Activated CD4-positive, alpha-beta memory T cell treated with anti-CD3 and anti-CD28 coated beads, Interleukin-2, amount 10 ng/mL, durations not matched to agents 7 days and 5 days (primary cell): ENCODE measurements around the gene RAB9B. TPM values are rescaled to one million over a fixed set of nuclear protein-coding genes. Genes with fewer than 3 reads are reported as not detected.

Source experiments
- CTCF ChIA-PET: fragments of 350-600 bp; sonication (Branson Sonifier 250); formaldehyde crosslinking; loops from one replicate; lab custom pipeline; 2021; ENCODE audit warnings: antibody characterized with exemption, inconsistent platforms; lab: Charles Lee
- POLR2A ChIA-PET: fragments of 350-600 bp; sonication (Branson Sonifier 250); formaldehyde crosslinking; loops from one replicate; lab custom pipeline; 2021; ENCODE audit warnings: antibody characterized with exemption; lab: Charles Lee
- DNase-seq: peaks from one replicate; pipeline ENCODE4 v3.0.0-alpha.2; 2020
- H3K27ac Mint-ChIP-seq: one replicate; pipeline ENCODE4 v1.8.0; 2021; ENCODE audit warnings: mild to moderate bottlenecking, mixed read lengths
- H3K27me3 Mint-ChIP-seq: one replicate; pipeline ENCODE4 v1.8.0; 2021; ENCODE audit warnings: mixed read lengths
- H3K36me3 Mint-ChIP-seq: one replicate; pipeline ENCODE4 v1.8.0; 2021; ENCODE audit warnings: low read depth, mixed read lengths
- H3K4me1 Mint-ChIP-seq: one replicate; pipeline ENCODE4 v1.8.0; 2021; ENCODE audit warnings: mixed read lengths
- H3K4me3 Mint-ChIP-seq: one replicate; pipeline ENCODE4 v1.8.0; 2021; ENCODE audit warnings: mild to moderate bottlenecking, mixed read lengths
- H3K9me3 Mint-ChIP-seq: one replicate; pipeline ENCODE4 v1.8.0; 2021; ENCODE audit warnings: mixed read lengths
- total RNA-seq, 2 experiments: library from RNA; stranded (reverse); gene quantifications; one replicate each; pipeline ENCODE4 v1.2.3, GENCODE V29; 2021

The RAB9B gene
- under 1 TPM; 0.35 to 0.45 TPM for total RNA-seq

GRCh38 chrX:103831803-103832544, at the start of gene RAB9B:
Gene RAB9B (minus strand): TSS chrX:103832257. CDS start chrX:103825784, 6,473 bp downstream.
- POLR2A ChIA-PET, result interaction anchor here (1.6 kb wide), 1 partner anchor 87 kb away, joined by 5 read pairs; no protein-coding TSS in a partner anchor

GRCh38 chrX:103879339-103879738, 47.3 kb upstream of the RAB9B start:
- CTCF ChIA-PET, result no interaction called here
- H3K9me3 Mint-ChIP-seq, result no peaks in the 10 kb centered on the region

More at GRCh38 chrX:103831803-103832544, at the start of gene RAB9B:
- DNase-seq, result peak; percentile 60
- Mint-ChIP-seq H3K9me3 (no peaks in the 10 kb centered on the region), H3K27me3 (peaks cover 16% of the 10 kb centered on the region), H3K36me3 (no peaks in the 10 kb centered on the region), H3K4me1 (peaks cover 5% of the 10 kb centered on the region), H3K4me3 (peak within 1 kb of the TSS; percentile 76), H3K27ac (no peak within 1 kb of the TSS)
- CTCF ChIA-PET, result interaction anchor here (1.1 to 5.0 kb wide), 2 partner anchors 13 to 15 kb away, joined by 3 to 15 read pairs; no protein-coding TSS in a partner anchor

GRCh38 chrX:103878466-103879122, 46.5 kb upstream of the RAB9B start:
- H3K4me3 Mint-ChIP-seq, result no peak overlapping the region
- H3K27ac Mint-ChIP-seq, result no peak overlapping the region
- H3K9me3 Mint-ChIP-seq, result no peaks in the 10 kb centered on the region
- POLR2A ChIA-PET, result no interaction called here
- no peaks in the 10 kb centered on the region for H3K27me3 Mint-ChIP-seq
- H3K36me3 Mint-ChIP-seq, result no peaks in the 10 kb centered on the region
- H3K4me1 Mint-ChIP-seq, result no peaks in the 10 kb centered on the region
- DNase-seq, result no peak
- CTCF ChIA-PET, result no interaction called here

More at GRCh38 chrX:103879339-103879738, 47.3 kb upstream of the RAB9B start:
- Mint-ChIP-seq H3K27ac (no peak overlapping the region), H3K4me3 (no peak overlapping the region), H3K36me3 (no peaks in the 10 kb centered on the region), H3K27me3 (no peaks in the 10 kb centered on the region), H3K4me1 (no peaks in the 10 kb centered on the region)
- DNase-seq, result no peak
- POLR2A ChIA-PET, result no interaction called here

GRCh38 chrX:103877571-103877970, 45.5 kb upstream of the RAB9B start:
- Mint-ChIP-seq H3K27me3 (no peaks in the 10 kb centered on the region), H3K9me3 (no peaks in the 10 kb centered on the region), H3K4me1 (no peaks in the 10 kb centered on the region), H3K4me3 (no peak overlapping the region), H3K36me3 (no peaks in the 10 kb centered on the region), H3K27ac (no peak overlapping the region)
- ChIA-PET POLR2A (no interaction called here), CTCF (no interaction called here)
- no peak for DNase-seq

- DNase-seq, result no peak
- no peaks in the 10 kb centered on the region for H3K4me1 Mint-ChIP-seq
- H3K27ac Mint-ChIP-seq, result no peak overlapping the region
- no peak overlapping the region for H3K4me3 Mint-ChIP-seq
- ChIA-PET POLR2A (no interaction called here), CTCF (no interaction called here)
- H3K36me3 Mint-ChIP-seq, result no peaks in the 10 kb centered on the region
- no peaks in the 10 kb centered on the region for H3K27me3 Mint-ChIP-seq
- no peaks in the 10 kb centered on the region for H3K9me3 Mint-ChIP-seq
Measured at GRCh38 chrX:103864886-103865534, 33.0 kb upstream of the RAB9B start.

GRCh38 chrX:103864149-103864548, 32.1 kb upstream of the RAB9B start:
- Mint-ChIP-seq H3K4me1 (no peaks in the 10 kb centered on the region), H3K27me3 (no peaks in the 10 kb centered on the region), H3K27ac (no peak overlapping the region), H3K9me3 (no peaks in the 10 kb centered on the region), H3K36me3 (no peaks in the 10 kb centered on the region), H3K4me3 (no peak overlapping the region)
- DNase-seq, result no peak
- ChIA-PET CTCF (no interaction called here), POLR2A (no interaction called here)

GRCh38 chrX:103861200-103861599, 29.1 kb upstream of the RAB9B start:
- CTCF ChIA-PET, result no interaction called here
- H3K9me3 Mint-ChIP-seq, result no peaks in the 10 kb centered on the region

GRCh38 chrX:103849558-103849957, 17.5 kb upstream of the RAB9B start:
- Mint-ChIP-seq H3K9me3 (no peaks in the 10 kb centered on the region), H3K27me3 (no peaks in the 10 kb centered on the region), H3K27ac (no peak overlapping the region), H3K4me1 (peaks cover 2% of the 10 kb centered on the region), H3K36me3 (no peaks in the 10 kb centered on the region), H3K4me3 (no peak overlapping the region)
- CTCF ChIA-PET, result no interaction called here
- POLR2A ChIA-PET, result no interaction called here
- no peak for DNase-seq

More at GRCh38 chrX:103861200-103861599, 29.1 kb upstream of the RAB9B start:
- Mint-ChIP-seq H3K27me3 (no peaks in the 10 kb centered on the region), H3K36me3 (no peaks in the 10 kb centered on the region), H3K4me3 (no peak overlapping the region), H3K4me1 (no peaks in the 10 kb centered on the region), H3K27ac (no peak overlapping the region)
- no peak for DNase-seq
- POLR2A ChIA-PET, result no interaction called here

GRCh38 chrX:103847174-103847870, 15.3 kb upstream of the RAB9B start:
- H3K4me3 Mint-ChIP-seq, result no peak overlapping the region
- ChIA-PET POLR2A (no interaction called here), CTCF (interaction anchor here (0.7 kb wide), 1 partner anchor 156 kb away, joined by 3 read pairs; no protein-coding TSS in a partner anchor)
- no peaks in the 10 kb centered on the region for H3K9me3 Mint-ChIP-seq
- H3K27me3 Mint-ChIP-seq, result no peaks in the 10 kb centered on the region
- H3K36me3 Mint-ChIP-seq, result no peaks in the 10 kb centered on the region
- H3K27ac Mint-ChIP-seq, result no peak overlapping the region
- H3K4me1 Mint-ChIP-seq, result peaks cover 2% of the 10 kb centered on the region
- DNase-seq, result no peak

- H3K4me1 Mint-ChIP-seq, result peaks cover 2% of the 10 kb centered on the region
- no peak overlapping the region for H3K4me3 Mint-ChIP-seq
- no peaks in the 10 kb centered on the region for H3K9me3 Mint-ChIP-seq
- POLR2A ChIA-PET, result no interaction called here
- H3K27ac Mint-ChIP-seq, result no peak overlapping the region
- CTCF ChIA-PET, result interaction anchor here (2.0 kb wide), 1 partner anchor 267 kb away, joined by 6 read pairs; no protein-coding TSS in a partner anchor
- DNase-seq, result no peak
- no peaks in the 10 kb centered on the region for H3K27me3 Mint-ChIP-seq
- H3K36me3 Mint-ChIP-seq, result no peaks in the 10 kb centered on the region
Measured at GRCh38 chrX:103846386-103846785, 14.3 kb upstream of the RAB9B start.

GRCh38 chrX:103845165-103845653, 13.2 kb upstream of the RAB9B start:
- Mint-ChIP-seq H3K9me3 (peaks cover 2% of the 10 kb centered on the region), H3K36me3 (no peaks in the 10 kb centered on the region), H3K27ac (no peak overlapping the region), H3K27me3 (no peaks in the 10 kb centered on the region), H3K4me1 (peaks cover 2% of the 10 kb centered on the region), H3K4me3 (no peak overlapping the region)
- ChIA-PET CTCF (interaction anchor here (0.6 to 2.0 kb wide), 11 partner anchors 12 to 1749 kb away, joined by 3 to 16 read pairs (median 4); partner anchors contain the start of gene RAB9B), POLR2A (interaction anchor here (0.9 kb wide), 1 partner anchor 277 kb away, joined by 3 read pairs; no protein-coding TSS in a partner anchor)
- peak; percentile 47 for DNase-seq

- H3K4me3 Mint-ChIP-seq, result no peak overlapping the region
- CTCF ChIA-PET, result no interaction called here
- no peak overlapping the region for H3K27ac Mint-ChIP-seq
- POLR2A ChIA-PET, result no interaction called here
- peaks cover 2% of the 10 kb centered on the region for H3K9me3 Mint-ChIP-seq
- H3K36me3 Mint-ChIP-seq, result no peaks in the 10 kb centered on the region
- DNase-seq, result no peak
- H3K27me3 Mint-ChIP-seq, result peaks cover 7% of the 10 kb centered on the region
- peaks cover 3% of the 10 kb centered on the region for H3K4me1 Mint-ChIP-seq
Measured at GRCh38 chrX:103839404-103839803, 7.3 kb upstream of the RAB9B start.
